ENCODE data around the gene ARL14.

ARL14 gene

DNA sequence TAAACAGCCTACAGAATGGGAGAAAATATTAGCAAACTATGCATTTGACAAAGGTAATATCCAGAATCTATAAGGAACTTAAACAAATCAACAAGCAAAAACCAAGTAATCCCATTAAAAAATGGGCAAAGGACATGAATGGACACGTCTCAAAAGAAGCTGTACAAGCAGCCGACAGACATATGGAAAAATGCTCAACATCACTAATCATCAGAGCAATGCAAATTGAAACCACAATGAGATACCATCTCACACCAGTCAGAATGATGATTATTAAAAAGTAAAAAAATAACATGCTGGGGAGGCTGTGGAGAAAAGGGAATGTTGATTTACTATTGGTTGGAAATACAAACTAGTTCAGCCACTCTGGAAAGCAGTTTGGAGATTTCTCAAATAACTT lies 48.4 kb downstream of the ARL14 start:
- DNase-seq (ENCODE audit: low read depth) = no peak

All from stimulated activated CD8-positive, alpha-beta memory T cell treated with anti-CD3 and anti-CD28 coated beads, Interleukin-12 subunit alpha, Interleukin-12 subunit beta, amount 100 ng/mL, for 1 hour (primary cell).